Lung (tissue), 12 donors: Measurements from ENCODE around the gene ADGRV1. TPM values are rescaled to one million over a fixed set of nuclear protein-coding genes. Genes with fewer than 3 reads are reported as not detected.

Source experiments
- ATAC-seq: fragments of 200-7000 bp; cut with Tn5 transposase; one replicate; pipeline ENCODE4 v1.9.1; 2020; ENCODE audit warnings: moderate number of reproducible peaks; ENCODE audit not compliant: insufficient read depth, low FRiP score
- DNase-seq, 3 donors: peaks; one replicate each; pipeline ENCODE4 v3.0.0-alpha.2; 2013 to 2017
- H3K27ac ChIP-seq, 2 donors: one replicate each; pipeline ENCODE4 v1.5.1; 2013; ENCODE audit warnings: mild to moderate bottlenecking in 2 of 2, moderate library complexity in 2 of 2, control low read depth in 1 of 2, inconsistent platforms in 1 of 2, low read depth in 1 of 2, low read length in 1 of 2
- H3K27me3 ChIP-seq, 3 donors: one replicate each; pipeline ENCODE4 v1.5.1; 2013; ENCODE audit warnings: low read length in 2 of 3; ENCODE audit not compliant: control insufficient read depth in 3 of 3, insufficient read depth in 3 of 3
- H3K36me3 ChIP-seq, 4 donors: one replicate each; pipeline ENCODE4 v1.5.1; 2013; ENCODE audit warnings: low read length in 4 of 4, mild to moderate bottlenecking in 1 of 4, moderate library complexity in 1 of 4; ENCODE audit not compliant: control insufficient read depth in 4 of 4, insufficient read depth in 4 of 4
- H3K4me1 ChIP-seq, 5 donors: one replicate each; pipeline ENCODE4 v1.5.1; 2013; ENCODE audit warnings: low read length in 5 of 5, mild to moderate bottlenecking in 2 of 5, moderate library complexity in 1 of 5; ENCODE audit not compliant: control insufficient read depth in 5 of 5, insufficient read depth in 5 of 5
- H3K4me3 ChIP-seq: one replicate; pipeline ENCODE4 v1.5.1; 2013; ENCODE audit warnings: mild to moderate bottlenecking, control low read depth, moderate library complexity
- H3K9ac ChIP-seq, 2 donors: one replicate each; pipeline ENCODE4 v1.5.1; 2013; ENCODE audit warnings: low read length in 2 of 2, control low read depth in 1 of 2; ENCODE audit not compliant: insufficient read depth in 1 of 2
- H3K9me3 ChIP-seq, 4 donors: one replicate each; pipeline ENCODE4 v1.5.1; 2013; ENCODE audit warnings: low read length in 3 of 4, mild to moderate bottlenecking in 1 of 4, moderate library complexity in 1 of 4; ENCODE audit not compliant: control insufficient read depth in 4 of 4, insufficient read depth in 3 of 4
- CTCF ChIP-seq: IDR thresholded peaks from 2 replicates; pipeline ENCODE4 v1.5.1; 2012; ENCODE audit warnings: mild to moderate bottlenecking; ENCODE audit errors: control extremely low read depth, extremely low read depth
- WGBS, 2 donors: extraction: QIAGEN DNeasy Blood & Tissue Kit; methylation state at CpG; one replicate each; pipeline ENCODE4 v1.1.7; 2013; 5-methylcytosine and 5-hydroxymethylcytosine counted together
- polyA plus RNA-seq, 2 donors: library from polyadenylated mRNA; stranded (reverse); fragments of 200-250 nt; gene quantifications; one replicate each; pipeline ENCODE4 v1.2.1, GENCODE V29; 2013
- total RNA-seq, 2 donors: library from RNA; depleted of rRNA in 1 of 2; stranded (reverse); fragments of >200 nt in 1 of 2; gene quantifications; one replicate each; pipeline ENCODE4 v1.2.1, GENCODE V29; 2014 to 2021
- donor health status: control.
- donor health status: control.
- donor health status: Bipolar disorder and iron deficiency.
- donor health status: healthy.
- donor health status: DM: yes; HTN: yes; CAD: no.

ADGRV1 gene
- total and polyA plus RNA-seq, 4 donors: 3.6 to 66.2 (median 28.2) TPM

DNA sequence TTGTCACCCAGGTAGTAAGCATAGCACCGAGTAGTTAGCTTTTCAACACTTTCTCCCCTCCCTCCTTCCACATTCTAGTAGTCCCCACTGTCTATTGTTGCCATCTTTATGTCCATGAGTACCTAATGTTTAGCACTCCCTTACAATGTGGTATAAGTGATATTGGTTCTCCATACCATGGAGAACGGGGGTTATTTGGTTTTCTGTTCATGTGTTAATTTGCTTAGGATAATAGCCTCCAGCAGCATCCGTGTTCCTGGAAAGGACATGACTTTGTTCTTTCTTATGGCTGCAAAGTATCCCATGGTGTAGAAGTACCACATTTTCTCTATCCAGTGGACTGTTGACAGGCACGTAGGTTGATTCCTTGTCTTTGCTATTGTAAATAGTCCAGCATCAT, 353.9 kb downstream of the ADGRV1 start:
- TF ChIP-seq CTCF: no peak
- no peaks in the 10 kb centered on the region for H3K27me3 ChIP-seq
- 97 to 98% methylated on average over 4 of the region's 4 CpGs for WGBS, 2 donors
- no peak overlapping the region for H3K27ac ChIP-seq
- H3K9ac ChIP-seq: no peak overlapping the region
- ATAC-seq: no peak
- DNase-seq: no peak
- H3K4me1 ChIP-seq: no peaks in the 10 kb centered on the region
- no peak overlapping the region for H3K4me3 ChIP-seq
- no peaks in the 10 kb centered on the region for H3K9me3 ChIP-seq
- H3K36me3 ChIP-seq: no peaks in the 10 kb centered on the region

- Histone ChIP-seq H3K9me3 (no peaks in the 10 kb centered on the region), H3K4me1 (no peaks in the 10 kb centered on the region), H3K36me3 (no peaks in the 10 kb centered on the region), H3K4me3 (no peak overlapping the region), H3K9ac (no peak overlapping the region), H3K27ac (no peak overlapping the region), H3K27me3 (no peaks in the 10 kb centered on the region)
- 81 to 89% methylated on average over 4 of the region's 4 CpGs for WGBS, 2 donors
- no peak for TF ChIP-seq CTCF
- ATAC-seq: no peak
- no peak for DNase-seq
These were observed 356.8 kb downstream of the ADGRV1 start for GRCh38 chr5:90915393-90915792.

GRCh38 chr5:90916947-90917800, 358.6 kb downstream of the ADGRV1 start:
- no peak overlapping the region for H3K27ac ChIP-seq
- H3K9ac ChIP-seq: no peak overlapping the region
- H3K36me3 ChIP-seq: no peaks in the 10 kb centered on the region
- ATAC-seq (no peak), DNase-seq (no peak)
- no peaks in the 10 kb centered on the region for H3K9me3 ChIP-seq
- WGBS, 2 donors: 50 to 64% methylated on average over 3 of the region's 3 CpGs
- no peak for TF ChIP-seq CTCF
- no peaks in the 10 kb centered on the region for H3K4me1 ChIP-seq
- H3K4me3 ChIP-seq: no peak overlapping the region
- H3K27me3 ChIP-seq: no peaks in the 10 kb centered on the region
